Measurements from ENCODE around the gene SMARCC1. TPM values are rescaled to one million over a fixed set of nuclear protein-coding genes. Genes with fewer than 3 reads are reported as not detected.

Gene SMARCC1
- total RNA-seq, 1 donor from 2014 or later = 146 TPM

DNA sequence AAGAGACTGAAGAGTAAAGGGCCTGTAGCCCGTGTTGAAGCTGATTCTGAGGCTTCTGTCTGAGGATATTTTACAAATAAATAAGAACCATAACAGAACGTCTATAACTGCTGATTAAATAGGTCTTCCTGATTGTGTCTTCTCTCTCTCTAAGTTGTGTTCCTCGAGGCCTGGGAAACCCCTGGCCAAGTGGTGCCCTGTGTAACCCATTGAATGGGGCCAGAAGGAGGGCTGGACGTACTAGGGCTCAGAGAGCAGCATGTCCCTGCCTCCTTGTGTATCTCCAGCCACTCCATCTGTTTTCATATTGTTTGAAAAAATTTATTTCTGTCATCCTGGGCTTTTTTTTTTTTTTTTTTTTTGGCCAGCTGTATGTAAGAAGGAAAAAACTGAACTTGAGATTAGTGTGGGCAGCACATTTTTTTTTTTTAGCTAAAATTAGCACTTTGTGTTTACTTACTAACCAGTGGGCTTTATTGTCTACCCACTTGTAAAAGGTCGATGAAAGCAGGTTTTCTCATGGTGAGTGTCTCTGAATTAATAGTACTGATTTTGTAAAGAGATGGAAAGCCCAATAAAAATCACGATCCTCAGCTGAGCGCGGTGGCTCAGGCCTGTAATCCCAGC lies 32.0 kb upstream of the SMARCC1 start:
- Mint-ChIP-seq H3K36me3 (ENCODE audit: low read depth, unreplicated experiment) (peaks cover 28% of the 10 kb centered on the region), H3K9me3 (ENCODE audit: unreplicated experiment) (no peaks in the 10 kb centered on the region), H3K4me3 (ENCODE audit: unreplicated experiment) (no peak overlapping the region), H3K4me1 (ENCODE audit: low read depth, unreplicated experiment) (no peaks in the 10 kb centered on the region), H3K27ac (ENCODE audit: unreplicated experiment) (no peak overlapping the region), H3K27me3 (ENCODE audit: low read depth, unreplicated experiment) (no peaks in the 10 kb centered on the region)
- no peak overlapping the region for H3K9ac ChIP-seq (ENCODE audit: low read length)
- H4K20me1 ChIP-seq (ENCODE audit: insufficient read depth, low read length) = peaks cover 4% of the 10 kb centered on the region
- H3K79me2 ChIP-seq (ENCODE audit: insufficient read depth, low read length) = no peaks in the 10 kb centered on the region
- TF ChIP-seq, protein P1, sequence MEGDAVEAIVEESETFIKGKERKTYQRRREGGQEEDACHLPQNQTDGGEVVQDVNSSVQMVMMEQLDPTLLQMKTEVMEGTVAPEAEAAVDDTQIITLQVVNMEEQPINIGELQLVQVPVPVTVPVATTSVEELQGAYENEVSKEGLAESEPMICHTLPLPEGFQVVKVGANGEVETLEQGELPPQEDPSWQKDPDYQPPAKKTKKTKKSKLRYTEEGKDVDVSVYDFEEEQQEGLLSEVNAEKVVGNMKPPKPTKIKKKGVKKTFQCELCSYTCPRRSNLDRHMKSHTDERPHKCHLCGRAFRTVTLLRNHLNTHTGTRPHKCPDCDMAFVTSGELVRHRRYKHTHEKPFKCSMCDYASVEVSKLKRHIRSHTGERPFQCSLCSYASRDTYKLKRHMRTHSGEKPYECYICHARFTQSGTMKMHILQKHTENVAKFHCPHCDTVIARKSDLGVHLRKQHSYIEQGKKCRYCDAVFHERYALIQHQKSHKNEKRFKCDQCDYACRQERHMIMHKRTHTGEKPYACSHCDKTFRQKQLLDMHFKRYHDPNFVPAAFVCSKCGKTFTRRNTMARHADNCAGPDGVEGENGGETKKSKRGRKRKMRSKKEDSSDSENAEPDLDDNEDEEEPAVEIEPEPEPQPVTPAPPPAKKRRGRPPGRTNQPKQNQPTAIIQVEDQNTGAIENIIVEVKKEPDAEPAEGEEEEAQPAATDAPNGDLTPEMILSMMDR (IDR thresholded peaks at IDR 0.05; ENCODE audit: insufficient read depth, low read depth, low read length) = no peak
- TF ChIP-seq EZH2 (IDR thresholded peaks at IDR 0.05; ENCODE audit: insufficient read depth, low read length) = no peak
- H2AFZ ChIP-seq (ENCODE audit: low read depth, low read length) = no peak overlapping the region
- FAIRE-seq = no peak
- peaks cover 19% of the 10 kb centered on the region for H3K36me3 ChIP-seq (ENCODE audit: insufficient read depth, low read length)
- H3K4me1 ChIP-seq (ENCODE audit: insufficient read depth, low read length) = no peaks in the 10 kb centered on the region
- no peaks in the 10 kb centered on the region for H3K27me3 ChIP-seq (ENCODE audit: insufficient read depth, low read length)
- H3K9me3 ChIP-seq (ENCODE audit: insufficient read depth, low read depth, low read length) = no peaks in the 10 kb centered on the region
- no peak for DNase-seq (ENCODE audit: low read depth)
- H3K4me2 ChIP-seq (ENCODE audit: low read length) = no peak overlapping the region
- H3K27ac ChIP-seq (ENCODE audit: low read depth, low read length) = no peak overlapping the region
- H3K4me3 ChIP-seq (ENCODE audit: insufficient read depth, low read depth, low read length) = no peak overlapping the region

DNA sequence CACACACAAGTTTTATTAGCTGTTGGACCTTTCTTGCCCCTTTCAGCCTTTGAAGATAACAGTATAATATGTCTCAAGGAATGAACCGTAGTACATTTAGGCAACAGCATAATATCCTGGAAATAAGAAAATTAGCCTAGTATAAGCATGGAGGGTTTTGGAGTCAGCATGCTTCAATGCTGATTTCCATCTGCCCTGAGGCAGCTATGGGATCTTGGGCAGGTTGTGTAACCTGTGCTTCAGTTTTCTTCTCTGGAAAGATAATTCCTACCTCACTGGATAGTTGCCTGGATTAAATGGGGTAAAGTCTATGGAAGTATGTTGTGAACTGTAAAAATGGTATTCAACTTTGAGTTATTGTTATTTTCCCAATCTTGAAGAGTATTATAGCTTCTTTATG lies 22.9 kb upstream of the SMARCC1 start:
- DNase-seq (ENCODE audit: low read depth) (no peak), FAIRE-seq (no peak)
- no peak for TF ChIP-seq EZH2 (IDR thresholded peaks at IDR 0.05; ENCODE audit: insufficient read depth, low read length)
- TF ChIP-seq, protein P1 (IDR thresholded peaks at IDR 0.05; ENCODE audit: insufficient read depth, low read depth, low read length) = no peak
- Histone ChIP-seq H3K9me3 (ENCODE audit: insufficient read depth, low read depth, low read length) (no peaks in the 10 kb centered on the region), H3K4me1 (ENCODE audit: insufficient read depth, low read length) (peaks cover 16% of the 10 kb centered on the region), H3K9ac (ENCODE audit: low read length) (no peak overlapping the region), H3K4me2 (ENCODE audit: low read length) (peak overlapping the region; percentile 95), H3K27me3 (ENCODE audit: insufficient read depth, low read length) (no peaks in the 10 kb centered on the region), H3K79me2 (ENCODE audit: insufficient read depth, low read length) (peaks cover 21% of the 10 kb centered on the region), H4K20me1 (ENCODE audit: insufficient read depth, low read length) (no peaks in the 10 kb centered on the region), H2AFZ (ENCODE audit: low read depth, low read length) (no peak overlapping the region), H3K36me3 (ENCODE audit: insufficient read depth, low read length) (no peaks in the 10 kb centered on the region), H3K4me3 (ENCODE audit: insufficient read depth, low read depth, low read length) (no peak overlapping the region), H3K27ac (ENCODE audit: low read depth, low read length) (no peak overlapping the region)
- no peak overlapping the region for H3K27ac Mint-ChIP-seq (ENCODE audit: unreplicated experiment)
- no peaks in the 10 kb centered on the region for H3K27me3 Mint-ChIP-seq (ENCODE audit: low read depth, unreplicated experiment)
- no peaks in the 10 kb centered on the region for H3K9me3 Mint-ChIP-seq (ENCODE audit: unreplicated experiment)
- H3K36me3 Mint-ChIP-seq (ENCODE audit: low read depth, unreplicated experiment) = peaks cover 2% of the 10 kb centered on the region
- peaks cover 14% of the 10 kb centered on the region for H3K4me1 Mint-ChIP-seq (ENCODE audit: low read depth, unreplicated experiment)
- peak overlapping the region; percentile 97 for H3K4me3 Mint-ChIP-seq (ENCODE audit: unreplicated experiment)

DNA sequence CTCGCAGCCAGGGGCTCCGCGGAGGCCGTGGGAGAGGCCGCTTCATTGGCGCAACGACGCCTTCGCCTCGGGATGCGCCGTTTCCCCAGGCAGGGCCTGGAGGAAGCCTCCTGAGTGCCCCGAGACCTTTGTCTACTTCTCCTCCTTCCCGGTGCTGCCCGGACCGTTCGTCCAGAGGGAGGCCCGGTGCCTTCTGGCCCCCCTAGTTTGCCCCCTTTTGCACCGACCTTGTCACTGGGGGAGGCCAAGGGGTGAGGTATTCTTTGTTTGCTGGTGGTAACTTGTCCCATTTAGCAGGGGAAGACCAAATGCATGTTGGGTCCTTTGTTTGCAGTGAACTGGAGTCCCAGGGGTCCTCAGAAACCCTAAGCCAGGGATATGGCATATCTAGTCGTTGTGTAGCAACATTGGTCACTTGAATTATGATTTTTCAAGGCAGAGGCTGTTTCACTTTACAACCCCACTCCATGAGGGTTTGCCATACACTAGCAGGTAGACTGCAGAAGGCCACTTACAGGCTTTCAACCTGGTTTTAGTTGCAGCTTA lies 21.9 kb upstream of the SMARCC1 start:
- Mint-ChIP-seq H3K4me3 (ENCODE audit: unreplicated experiment) (peak overlapping the region; percentile 97), H3K36me3 (ENCODE audit: low read depth, unreplicated experiment) (peaks cover 2% of the 10 kb centered on the region), H3K27ac (ENCODE audit: unreplicated experiment) (peak overlapping the region; percentile 91), H3K4me1 (ENCODE audit: low read depth, unreplicated experiment) (peaks cover 14% of the 10 kb centered on the region), H3K27me3 (ENCODE audit: low read depth, unreplicated experiment) (no peaks in the 10 kb centered on the region), H3K9me3 (ENCODE audit: unreplicated experiment) (no peaks in the 10 kb centered on the region)
- peaks cover 21% of the 10 kb centered on the region for H3K79me2 ChIP-seq (ENCODE audit: insufficient read depth, low read length)
- DNase-seq (ENCODE audit: low read depth) (no peak), FAIRE-seq (no peak)
- no peaks in the 10 kb centered on the region for H3K27me3 ChIP-seq (ENCODE audit: insufficient read depth, low read length)
- no peaks in the 10 kb centered on the region for H3K9me3 ChIP-seq (ENCODE audit: insufficient read depth, low read depth, low read length)
- peak overlapping the region; percentile 95 for H3K4me2 ChIP-seq (ENCODE audit: low read length)
- H3K27ac ChIP-seq (ENCODE audit: low read depth, low read length) = peak overlapping the region; percentile 96
- peak overlapping the region; percentile 94 for H3K9ac ChIP-seq (ENCODE audit: low read length)
- peak overlapping the region; percentile 88 for H3K4me3 ChIP-seq (ENCODE audit: insufficient read depth, low read depth, low read length)
- no peak for TF ChIP-seq EZH2 (IDR thresholded peaks at IDR 0.05; ENCODE audit: insufficient read depth, low read length)
- TF ChIP-seq, protein P1 (IDR thresholded peaks at IDR 0.05; ENCODE audit: insufficient read depth, low read depth, low read length) = no peak
- peaks cover 16% of the 10 kb centered on the region for H3K4me1 ChIP-seq (ENCODE audit: insufficient read depth, low read length)
- H3K36me3 ChIP-seq (ENCODE audit: insufficient read depth, low read length) = no peaks in the 10 kb centered on the region
- H2AFZ ChIP-seq (ENCODE audit: low read depth, low read length) = peak overlapping the region; percentile 91
- no peaks in the 10 kb centered on the region for H4K20me1 ChIP-seq (ENCODE audit: insufficient read depth, low read length)
